ENCODE data around the gene SLC2A14.

GRCh38 chr12:7797698-7798398 is 74.9 kb downstream of the SLC2A14 start:
- TF ChIP-seq POLR2A (IDR thresholded peaks at IDR 0.05) = no peak
- TF ChIP-seq, protein P1, sequence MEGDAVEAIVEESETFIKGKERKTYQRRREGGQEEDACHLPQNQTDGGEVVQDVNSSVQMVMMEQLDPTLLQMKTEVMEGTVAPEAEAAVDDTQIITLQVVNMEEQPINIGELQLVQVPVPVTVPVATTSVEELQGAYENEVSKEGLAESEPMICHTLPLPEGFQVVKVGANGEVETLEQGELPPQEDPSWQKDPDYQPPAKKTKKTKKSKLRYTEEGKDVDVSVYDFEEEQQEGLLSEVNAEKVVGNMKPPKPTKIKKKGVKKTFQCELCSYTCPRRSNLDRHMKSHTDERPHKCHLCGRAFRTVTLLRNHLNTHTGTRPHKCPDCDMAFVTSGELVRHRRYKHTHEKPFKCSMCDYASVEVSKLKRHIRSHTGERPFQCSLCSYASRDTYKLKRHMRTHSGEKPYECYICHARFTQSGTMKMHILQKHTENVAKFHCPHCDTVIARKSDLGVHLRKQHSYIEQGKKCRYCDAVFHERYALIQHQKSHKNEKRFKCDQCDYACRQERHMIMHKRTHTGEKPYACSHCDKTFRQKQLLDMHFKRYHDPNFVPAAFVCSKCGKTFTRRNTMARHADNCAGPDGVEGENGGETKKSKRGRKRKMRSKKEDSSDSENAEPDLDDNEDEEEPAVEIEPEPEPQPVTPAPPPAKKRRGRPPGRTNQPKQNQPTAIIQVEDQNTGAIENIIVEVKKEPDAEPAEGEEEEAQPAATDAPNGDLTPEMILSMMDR (IDR thresholded peaks at IDR 0.05) = no peak
